ENCODE results near the gene MAN1C1.

DNA sequence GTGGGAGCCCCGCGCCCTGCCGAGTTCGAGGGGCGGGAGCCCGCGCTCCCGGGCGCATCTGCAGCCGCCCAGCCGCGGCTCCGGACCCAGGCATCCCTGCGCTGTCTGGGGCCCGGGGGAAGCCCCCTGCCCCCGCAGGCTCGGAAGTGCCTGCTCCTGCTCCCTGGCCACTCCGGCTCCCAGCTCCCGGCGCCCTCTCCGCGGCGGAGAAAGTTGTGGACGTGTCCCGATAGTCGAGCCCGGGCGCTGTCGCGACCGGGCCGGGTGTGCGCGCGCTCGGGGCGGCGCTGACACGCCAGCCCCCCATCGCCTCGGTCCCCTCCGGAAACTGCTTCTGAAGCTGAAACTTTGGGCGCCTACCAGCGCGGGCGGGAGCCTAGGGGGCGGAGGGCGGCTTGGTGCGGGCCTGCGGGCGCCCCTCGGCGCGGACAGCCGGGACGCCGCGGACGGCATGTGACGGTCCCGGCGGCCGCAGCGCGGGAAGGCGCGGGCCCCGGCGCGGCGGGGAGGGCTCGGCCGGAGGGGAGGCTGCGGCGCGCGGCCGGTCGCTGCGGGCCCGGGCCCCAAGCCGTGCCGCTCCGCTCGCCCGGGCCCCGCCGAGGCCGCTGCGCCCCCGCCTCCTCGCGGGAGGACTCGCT lies 515 bp downstream of the MAN1C1 start:
- TF ChIP-seq, protein P1, sequence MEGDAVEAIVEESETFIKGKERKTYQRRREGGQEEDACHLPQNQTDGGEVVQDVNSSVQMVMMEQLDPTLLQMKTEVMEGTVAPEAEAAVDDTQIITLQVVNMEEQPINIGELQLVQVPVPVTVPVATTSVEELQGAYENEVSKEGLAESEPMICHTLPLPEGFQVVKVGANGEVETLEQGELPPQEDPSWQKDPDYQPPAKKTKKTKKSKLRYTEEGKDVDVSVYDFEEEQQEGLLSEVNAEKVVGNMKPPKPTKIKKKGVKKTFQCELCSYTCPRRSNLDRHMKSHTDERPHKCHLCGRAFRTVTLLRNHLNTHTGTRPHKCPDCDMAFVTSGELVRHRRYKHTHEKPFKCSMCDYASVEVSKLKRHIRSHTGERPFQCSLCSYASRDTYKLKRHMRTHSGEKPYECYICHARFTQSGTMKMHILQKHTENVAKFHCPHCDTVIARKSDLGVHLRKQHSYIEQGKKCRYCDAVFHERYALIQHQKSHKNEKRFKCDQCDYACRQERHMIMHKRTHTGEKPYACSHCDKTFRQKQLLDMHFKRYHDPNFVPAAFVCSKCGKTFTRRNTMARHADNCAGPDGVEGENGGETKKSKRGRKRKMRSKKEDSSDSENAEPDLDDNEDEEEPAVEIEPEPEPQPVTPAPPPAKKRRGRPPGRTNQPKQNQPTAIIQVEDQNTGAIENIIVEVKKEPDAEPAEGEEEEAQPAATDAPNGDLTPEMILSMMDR (IDR thresholded peaks at IDR 0.05) = no peak
- no peak for TF ChIP-seq POLR2A (IDR thresholded peaks at IDR 0.05)
